ENCODE results near the gene OR4X2.
"Not testable (repeated sequence)": the region's sequence is repeated elsewhere in the genome, so short reads cannot be mapped to it uniquely, and the experiment has no call there.

OR4X2 gene

GRCh38 chr11:48244804-48245203, at the start of gene OR4X2:
TSS of gene OR4X2 (plus strand) at chr11:48245104. CDS start at chr11:48245104, 0 bp downstream.
- DNase-seq (ENCODE audit: low read depth in 2 of 2), result no peak

- no peak for DNase-seq (ENCODE audit: low read depth in 2 of 2)
These were observed 37.0 kb upstream of the OR4X2 start for GRCh38 chr11:48207881-48208280.

GRCh38 chr11:48210052-48210451, 34.9 kb upstream of the OR4X2 start:
- no peak for DNase-seq (ENCODE audit: low read depth in 2 of 2)

GRCh38 chr11:48216510-48216909, 28.4 kb upstream of the OR4X2 start, which contains the start of gene OR4B1:
TSS of gene OR4B1 (plus strand) at chr11:48216810. CDS start at chr11:48216810, 0 bp downstream.
- DNase-seq (ENCODE audit: low read depth in 2 of 2), result no peak

GRCh38 chr11:48228761-48229160, 16.1 kb upstream of the OR4X2 start:
- DNase-seq (ENCODE audit: low read depth in 2 of 2), result no peak

- DNase-seq (ENCODE audit: low read depth in 2 of 2), result not testable (repeated sequence)
These were observed 14.8 kb upstream of the OR4X2 start for GRCh38 chr11:48230057-48230456.

GRCh38 chr11:48237727-48238126, 7.2 kb upstream of the OR4X2 start:
- no peak for DNase-seq (ENCODE audit: low read depth in 2 of 2)

- no peak for DNase-seq (ENCODE audit: low read depth in 2 of 2)
These were observed 2.4 kb upstream of the OR4X2 start for GRCh38 chr11:48242501-48242900.

- no peak for DNase-seq (ENCODE audit: low read depth in 2 of 2)
These were observed 4.0 kb downstream of the OR4X2 start for GRCh38 chr11:48248902-48249301.

- DNase-seq (ENCODE audit: low read depth in 2 of 2), result no peak
These were observed 16.7 kb downstream of the OR4X2 start for GRCh38 chr11:48261600-48261999.

GRCh38 chr11:48263423-48263911, 18.6 kb downstream of the OR4X2 start, which contains the start of gene OR4X1:
TSS of gene OR4X1 (plus strand) at chr11:48263861. CDS start at chr11:48263861, 0 bp downstream.
- no peak for DNase-seq (ENCODE audit: low read depth in 2 of 2)

GRCh38 chr11:48270621-48271020, 25.7 kb downstream of the OR4X2 start:
- DNase-seq (ENCODE audit: low read depth in 2 of 2), result no peak

GRCh38 chr11:48272606-48273005, 27.7 kb downstream of the OR4X2 start:
- DNase-seq (ENCODE audit: low read depth in 2 of 2), result no peak
